ENCODE measurements around the gene DLK1.

Gene DLK1

GRCh38 chr14:100765991-100766390, 39.3 kb downstream of the DLK1 start:
- H3K27ac ChIP-seq (ENCODE audit: low read length), result no peak overlapping the region
- no peaks in the 10 kb centered on the region for H3K79me2 ChIP-seq (ENCODE audit: low read length)
- DNase-seq, result no peak
- no peak overlapping the region for H3K9ac ChIP-seq (ENCODE audit: low read length)
- H3K4me3 ChIP-seq (ENCODE audit: low read length), result no peak overlapping the region
- H2AFZ ChIP-seq (ENCODE audit: low read length), result no peak overlapping the region
- H3K36me3 ChIP-seq (replicated peaks; ENCODE audit: insufficient read depth, low read length), result no peaks in the 10 kb centered on the region
- peaks cover 40% of the 10 kb centered on the region for H3K27me3 ChIP-seq (replicated peaks; ENCODE audit: insufficient read depth, low read length)
- no peak overlapping the region for H3K4me2 ChIP-seq (ENCODE audit: low read depth, low read length)
- no peaks in the 10 kb centered on the region for H4K20me1 ChIP-seq (ENCODE audit: insufficient read depth, low read length)
- no peaks in the 10 kb centered on the region for H3K9me3 ChIP-seq (replicated peaks; ENCODE audit: insufficient read depth, low read length)
- H3K9me2 ChIP-seq (replicated peaks; ENCODE audit: insufficient read depth, low read length), result no peaks in the 10 kb centered on the region
- H3F3A ChIP-seq (ENCODE audit: insufficient read depth, low read length), result no peaks in the 10 kb centered on the region
- TF ChIP-seq CTCF (IDR thresholded peaks at IDR 0.05; ENCODE audit: low read length) (no peak), EZH2 (optimal IDR thresholded peaks at IDR 0.05; ENCODE audit: low read depth, low read length) (no peak), EZH2phosphoT487 (IDR thresholded peaks at IDR 0.05; ENCODE audit: low read length) (no peak)
- H3K4me1 ChIP-seq (ENCODE audit: low read length), result no peaks in the 10 kb centered on the region

- Histone ChIP-seq H2AFZ (ENCODE audit: low read length) (no peak overlapping the region), H3K27me3 (replicated peaks; ENCODE audit: insufficient read depth, low read length) (peaks cover 31% of the 10 kb centered on the region), H3K4me2 (ENCODE audit: low read depth, low read length) (no peak overlapping the region), H4K20me1 (ENCODE audit: insufficient read depth, low read length) (no peaks in the 10 kb centered on the region), H3K9me3 (replicated peaks; ENCODE audit: insufficient read depth, low read length) (no peaks in the 10 kb centered on the region), H3K79me2 (ENCODE audit: low read length) (no peaks in the 10 kb centered on the region), H3K4me3 (ENCODE audit: low read length) (no peak overlapping the region), H3F3A (ENCODE audit: insufficient read depth, low read length) (no peaks in the 10 kb centered on the region), H3K9me2 (replicated peaks; ENCODE audit: insufficient read depth, low read length) (no peaks in the 10 kb centered on the region), H3K27ac (ENCODE audit: low read length) (no peak overlapping the region), H3K9ac (ENCODE audit: low read length) (no peak overlapping the region), H3K36me3 (replicated peaks; ENCODE audit: insufficient read depth, low read length) (no peaks in the 10 kb centered on the region), H3K4me1 (ENCODE audit: low read length) (no peaks in the 10 kb centered on the region)
- TF ChIP-seq EZH2phosphoT487 (IDR thresholded peaks at IDR 0.05; ENCODE audit: low read length) (no peak), CTCF (IDR thresholded peaks at IDR 0.05; ENCODE audit: low read length) (no peak), EZH2 (optimal IDR thresholded peaks at IDR 0.05; ENCODE audit: low read depth, low read length) (no peak)
- no peak for DNase-seq
These were observed 40.5 kb downstream of the DLK1 start for GRCh38 chr14:100767003-100767787.

GRCh38 chr14:100767788-100768536, 41.3 kb downstream of the DLK1 start:
- Histone ChIP-seq H4K20me1 (ENCODE audit: insufficient read depth, low read length) (no peaks in the 10 kb centered on the region), H3K27ac (ENCODE audit: low read length) (no peak overlapping the region), H3K9me3 (replicated peaks; ENCODE audit: insufficient read depth, low read length) (no peaks in the 10 kb centered on the region), H3K9me2 (replicated peaks; ENCODE audit: insufficient read depth, low read length) (no peaks in the 10 kb centered on the region), H3K4me1 (ENCODE audit: low read length) (no peaks in the 10 kb centered on the region), H3K27me3 (replicated peaks; ENCODE audit: insufficient read depth, low read length) (peaks cover 27% of the 10 kb centered on the region), H3K9ac (ENCODE audit: low read length) (no peak overlapping the region), H3K36me3 (replicated peaks; ENCODE audit: insufficient read depth, low read length) (no peaks in the 10 kb centered on the region), H3F3A (ENCODE audit: insufficient read depth, low read length) (no peaks in the 10 kb centered on the region), H3K4me2 (ENCODE audit: low read depth, low read length) (no peak overlapping the region), H3K79me2 (ENCODE audit: low read length) (no peaks in the 10 kb centered on the region), H2AFZ (ENCODE audit: low read length) (no peak overlapping the region), H3K4me3 (ENCODE audit: low read length) (no peak overlapping the region)
- TF ChIP-seq EZH2 (optimal IDR thresholded peaks at IDR 0.05; ENCODE audit: low read depth, low read length), result no peak
- TF ChIP-seq EZH2phosphoT487 (IDR thresholded peaks at IDR 0.05; ENCODE audit: low read length), result no peak
- TF ChIP-seq CTCF (IDR thresholded peaks at IDR 0.05; ENCODE audit: low read length), result no peak
- DNase-seq, result no peak
